Mesodermal cell (in vitro differentiated cells): ENCODE results near the gene PILRA.
"Not testable (repeated sequence)": the region's sequence is repeated elsewhere in the genome, so short reads cannot be mapped to it uniquely, and the experiment has no call there.

Experiments used
- H3K27ac ChIP-seq: 2 replicates; pipeline ENCODE4 v1.7.0; 2013; ENCODE audit warnings: mild to moderate bottlenecking, low read depth, low read length, moderate library complexity; ENCODE audit not compliant: severe bottlenecking
- H3K36me3 ChIP-seq: 2 replicates; pipeline ENCODE4 v1.7.1; 2013; ENCODE audit warnings: mild to moderate bottlenecking, low read length, moderate library complexity; ENCODE audit not compliant: control insufficient read depth, insufficient read depth
- H3K4me1 ChIP-seq: one replicate; pipeline ENCODE4 v1.7.1; 2013; ENCODE audit warnings: mild to moderate bottlenecking, low read length; ENCODE audit not compliant: insufficient read depth, control insufficient read depth, poor library complexity, severe bottlenecking
- H3K4me3 ChIP-seq: 2 replicates; pipeline ENCODE4 v1.7.0; 2013; ENCODE audit warnings: low read length, control low read depth, mild to moderate bottlenecking; ENCODE audit not compliant: insufficient read depth, poor library complexity, severe bottlenecking; ENCODE audit errors: extremely low read depth
- H3K9me3 ChIP-seq: 2 replicates; pipeline ENCODE4 v1.7.1; 2013; ENCODE audit warnings: mild to moderate bottlenecking, low read length, moderate library complexity; ENCODE audit not compliant: control insufficient read depth
- WGBS, 2 experiments: methylation state at CpG; one replicate each; pipeline ENCODE4 v1.1.5; 2013; ENCODE audit warnings: missing lambda C conversion rate in 2 of 2; ENCODE audit not compliant: insufficient coverage in 2 of 2; 5-methylcytosine and 5-hydroxymethylcytosine counted together

The PILRA gene

GRCh38 chr7:100345288-100345672, 28.0 kb upstream of the PILRA start:
- H3K36me3 ChIP-seq = peaks cover 70% of the 10 kb centered on the region
- not testable (repeated sequence) for H3K27ac ChIP-seq, H3K9me3 ChIP-seq, H3K4me3 ChIP-seq, H3K4me1 ChIP-seq
- WGBS, 2 experiments = no CpG with 5 or more reads among the region's 5 CpGs

GRCh38 chr7:100346921-100347320, 26.4 kb upstream of the PILRA start:
- Histone ChIP-seq H3K9me3 (no peaks in the 10 kb centered on the region), H3K36me3 (peaks cover 78% of the 10 kb centered on the region), H3K27ac (no peak overlapping the region), H3K4me3 (no peak overlapping the region), H3K4me1 (peaks cover 4% of the 10 kb centered on the region)

- Histone ChIP-seq H3K27ac (no peak overlapping the region), H3K4me3 (no peak overlapping the region), H3K36me3 (peaks cover 80% of the 10 kb centered on the region), H3K4me1 (peaks cover 4% of the 10 kb centered on the region), H3K9me3 (no peaks in the 10 kb centered on the region)
These were observed 24.5 kb upstream of the PILRA start for GRCh38 chr7:100348805-100349204.

- Histone ChIP-seq H3K4me3 (no peak overlapping the region), H3K27ac (no peak overlapping the region), H3K4me1 (no peaks in the 10 kb centered on the region), H3K36me3 (peaks cover 87% of the 10 kb centered on the region), H3K9me3 (no peaks in the 10 kb centered on the region)
- WGBS, 2 experiments = 97 to 100% methylated on average over 6 of the region's 6 CpGs
These were observed 23.5 kb upstream of the PILRA start for GRCh38 chr7:100349757-100350156.

GRCh38 chr7:100351657-100352058, 21.6 kb upstream of the PILRA start:
- Histone ChIP-seq H3K27ac (no peak overlapping the region), H3K4me3 (no peak overlapping the region), H3K9me3 (no peaks in the 10 kb centered on the region), H3K36me3 (peaks cover 93% of the 10 kb centered on the region), H3K4me1 (no peaks in the 10 kb centered on the region)
- WGBS, 2 experiments = 97 to 98% methylated on average over 6 of the region's 6 CpGs

GRCh38 chr7:100352230-100352781, 21.0 kb upstream of the PILRA start:
- not testable (repeated sequence) for H3K27ac ChIP-seq, H3K9me3 ChIP-seq, H3K4me1 ChIP-seq, H3K4me3 ChIP-seq
- peaks cover 89% of the 10 kb centered on the region for H3K36me3 ChIP-seq
- WGBS, 2 experiments = 96 to 97% methylated on average over 10 to 11 of the region's 18 CpGs

- H3K36me3 ChIP-seq = peaks cover 85% of the 10 kb centered on the region
- no peaks in the 10 kb centered on the region for H3K4me1 ChIP-seq
- 95 to 97% methylated on average over 12 to 14 of the region's 16 CpGs for WGBS, 2 experiments
These were observed 20.2 kb upstream of the PILRA start for GRCh38 chr7:100352984-100353684.

GRCh38 chr7:100353685-100354330, 19.5 kb upstream of the PILRA start:
- Histone ChIP-seq H3K4me3 (no peak overlapping the region), H3K4me1 (no peaks in the 10 kb centered on the region), H3K9me3 (no peaks in the 10 kb centered on the region), H3K27ac (no peak overlapping the region), H3K36me3 (peaks cover 87% of the 10 kb centered on the region)
- 93 to 96% methylated on average over 5 of the region's 6 CpGs for WGBS, 2 experiments

More at GRCh38 chr7:100352984-100353684, 20.2 kb upstream of the PILRA start:
- no peaks in the 10 kb centered on the region for H3K9me3 ChIP-seq
- no peak overlapping the region for H3K27ac ChIP-seq
- H3K4me3 ChIP-seq = no peak overlapping the region

- Histone ChIP-seq H3K4me3 (no peak overlapping the region), H3K9me3 (no peaks in the 10 kb centered on the region), H3K27ac (no peak overlapping the region), H3K36me3 (peaks cover 88% of the 10 kb centered on the region), H3K4me1 (no peaks in the 10 kb centered on the region)
- WGBS, 2 experiments = 95 to 98% methylated on average over 7 of the region's 8 CpGs
These were observed 16.7 kb upstream of the PILRA start for GRCh38 chr7:100356416-100357068.

GRCh38 chr7:100357131-100357561, 16.1 kb upstream of the PILRA start:
- Histone ChIP-seq H3K27ac (no peak overlapping the region), H3K4me1 (no peaks in the 10 kb centered on the region), H3K4me3 (no peak overlapping the region), H3K36me3 (peaks cover 90% of the 10 kb centered on the region), H3K9me3 (no peaks in the 10 kb centered on the region)
- 92 to 100% methylated on average over 3 of the region's 6 CpGs for WGBS, 2 experiments
